DMS79 (cell line): Measurements from ENCODE around the gene SLC2A11.

Source experiments
- DNase-seq: peaks from one replicate; lab custom pipeline; 2025; lab: John Stamatoyannopoulos, UW

The SLC2A11 gene

DNA sequence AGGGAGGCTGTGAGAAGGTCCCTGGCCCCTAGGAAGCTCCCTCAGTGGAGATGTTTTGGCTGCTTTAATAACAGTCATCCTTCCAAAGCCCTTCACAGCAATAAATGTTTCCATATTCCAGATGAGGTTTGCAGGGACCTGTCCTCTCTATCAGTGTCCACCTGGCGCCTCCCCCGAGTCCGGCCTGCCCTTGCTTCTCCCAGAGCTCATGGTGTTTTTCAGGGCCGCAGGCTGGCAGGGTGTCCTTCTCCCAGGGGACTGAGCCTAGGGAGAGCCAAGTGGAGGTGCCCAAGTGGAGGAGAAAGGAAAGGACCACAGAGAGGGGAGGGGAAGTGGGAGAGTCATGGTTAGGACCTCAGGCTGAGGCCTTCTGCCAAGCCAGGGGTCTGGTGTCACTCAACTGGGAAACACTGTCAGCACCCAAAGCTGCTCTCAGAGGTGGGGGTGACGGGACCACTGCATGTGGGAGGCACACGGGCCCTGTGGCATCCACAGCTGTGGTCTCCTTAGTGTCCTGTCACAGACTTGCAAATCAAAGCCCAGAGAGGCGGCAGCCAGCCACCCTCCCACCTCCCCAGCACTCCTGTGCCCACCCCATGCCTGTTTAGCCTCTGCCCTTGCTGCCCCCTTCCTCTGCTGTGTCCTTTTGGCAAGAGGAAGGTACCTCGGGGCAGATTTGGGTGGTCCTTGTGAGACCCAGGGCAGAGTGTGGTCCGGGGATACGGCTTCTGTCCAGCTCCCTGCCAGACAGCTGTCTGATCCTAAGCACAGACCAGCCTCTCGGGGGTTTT is 25.3 kb upstream of the SLC2A11 start:
- no peak for DNase-seq

DNA sequence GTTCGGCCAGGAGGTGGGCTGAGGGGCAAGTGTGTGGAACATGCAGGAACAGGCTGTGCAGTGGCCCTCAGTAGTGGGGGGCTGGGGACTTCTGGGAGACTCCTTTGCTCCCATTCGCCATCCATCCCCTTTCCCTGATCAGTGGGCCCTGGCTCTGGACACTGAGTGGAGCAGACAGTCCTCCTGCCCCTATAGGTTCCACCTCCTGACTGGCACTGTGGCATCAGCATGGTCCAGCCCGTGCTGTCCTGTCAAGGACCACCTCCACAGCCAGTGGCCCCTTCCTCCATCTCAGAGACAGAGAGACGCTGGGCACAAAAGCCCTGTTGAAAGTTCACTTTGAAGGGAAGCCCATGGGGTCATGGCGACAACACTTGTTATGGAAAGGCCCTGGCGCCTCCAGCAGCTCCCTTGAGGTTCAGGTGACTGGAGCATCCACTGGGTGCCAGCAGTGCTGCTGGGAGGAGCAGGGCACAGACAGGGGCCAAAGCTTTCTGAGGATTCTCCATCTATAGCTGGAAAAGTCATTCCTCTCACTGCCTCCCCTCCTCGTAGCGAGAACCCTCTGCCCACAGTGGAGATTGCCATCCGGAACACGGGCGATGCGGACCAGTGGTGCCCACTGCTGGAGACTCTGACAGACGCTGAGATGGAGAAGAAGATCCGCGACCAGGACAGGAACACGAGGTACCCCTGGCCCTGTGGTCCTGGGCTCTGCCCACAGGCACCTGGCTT is 24.5 kb upstream of the SLC2A11 start:
- no peak for DNase-seq

GRCh38 chr22:23833911-23834317 is 23.8 kb upstream of the SLC2A11 start:
- DNase-seq, result no peak

- DNase-seq, result no peak
Observed at GRCh38 chr22:23834406-23834792, 23.3 kb upstream of the SLC2A11 start.

DNA sequence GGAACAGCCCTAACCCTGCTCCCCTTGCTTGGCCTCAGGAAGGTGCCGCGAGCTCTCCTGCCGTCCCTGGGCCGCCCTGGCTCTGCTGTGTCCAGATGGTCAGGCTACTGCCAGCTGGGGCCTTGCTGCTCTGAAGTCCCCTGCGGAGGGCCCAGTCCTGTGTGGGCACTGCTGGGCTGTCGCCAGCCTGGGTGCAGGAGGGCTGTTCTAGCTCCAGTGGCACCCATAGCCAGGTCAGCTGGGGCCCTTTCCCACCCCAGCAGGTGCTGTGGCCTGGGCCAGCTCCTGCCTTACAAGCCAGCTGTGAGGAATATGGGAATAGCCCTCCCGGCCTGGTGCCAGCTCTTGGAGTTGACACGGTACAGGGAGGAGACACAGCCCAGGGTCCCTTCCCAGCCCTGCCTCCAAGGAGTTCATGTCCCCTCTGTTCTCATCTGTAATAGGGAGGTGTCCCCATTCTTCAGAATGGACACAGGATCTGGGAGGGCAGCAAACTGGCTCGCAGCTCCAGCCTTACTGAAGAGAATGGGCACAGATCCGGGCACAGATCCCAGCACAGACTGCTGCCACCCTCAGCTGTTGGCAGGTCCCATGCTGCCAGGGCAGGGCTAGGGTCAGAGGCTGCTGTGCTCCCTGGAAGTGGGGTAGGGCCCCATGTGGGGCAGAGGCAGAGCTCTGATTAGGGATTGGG is 22.7 kb upstream of the SLC2A11 start:
- DNase-seq, result no peak

GRCh38 chr22:23835484-23836144 is 22.1 kb upstream of the SLC2A11 start:
- no peak for DNase-seq

DNA sequence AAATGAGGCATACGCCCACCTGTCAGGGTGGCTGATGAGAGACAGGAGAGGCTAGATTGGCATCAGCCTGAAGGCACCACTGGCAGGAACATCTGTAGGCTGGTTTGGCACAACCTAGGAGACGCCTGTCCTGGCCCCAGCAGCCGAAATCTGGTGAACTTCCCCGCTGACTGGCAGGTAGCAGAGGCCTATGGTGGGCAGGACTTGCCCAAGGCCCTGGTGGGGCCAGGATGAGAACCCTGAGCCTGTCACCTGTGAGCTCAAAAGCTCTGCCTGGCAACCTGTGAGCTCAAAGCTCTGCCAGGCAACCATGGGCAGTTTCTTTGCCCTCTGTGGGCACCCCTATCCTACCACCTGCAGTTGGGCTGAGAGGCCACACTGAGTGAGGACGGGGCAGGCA is 21.4 kb upstream of the SLC2A11 start:
- no peak for DNase-seq

DNA sequence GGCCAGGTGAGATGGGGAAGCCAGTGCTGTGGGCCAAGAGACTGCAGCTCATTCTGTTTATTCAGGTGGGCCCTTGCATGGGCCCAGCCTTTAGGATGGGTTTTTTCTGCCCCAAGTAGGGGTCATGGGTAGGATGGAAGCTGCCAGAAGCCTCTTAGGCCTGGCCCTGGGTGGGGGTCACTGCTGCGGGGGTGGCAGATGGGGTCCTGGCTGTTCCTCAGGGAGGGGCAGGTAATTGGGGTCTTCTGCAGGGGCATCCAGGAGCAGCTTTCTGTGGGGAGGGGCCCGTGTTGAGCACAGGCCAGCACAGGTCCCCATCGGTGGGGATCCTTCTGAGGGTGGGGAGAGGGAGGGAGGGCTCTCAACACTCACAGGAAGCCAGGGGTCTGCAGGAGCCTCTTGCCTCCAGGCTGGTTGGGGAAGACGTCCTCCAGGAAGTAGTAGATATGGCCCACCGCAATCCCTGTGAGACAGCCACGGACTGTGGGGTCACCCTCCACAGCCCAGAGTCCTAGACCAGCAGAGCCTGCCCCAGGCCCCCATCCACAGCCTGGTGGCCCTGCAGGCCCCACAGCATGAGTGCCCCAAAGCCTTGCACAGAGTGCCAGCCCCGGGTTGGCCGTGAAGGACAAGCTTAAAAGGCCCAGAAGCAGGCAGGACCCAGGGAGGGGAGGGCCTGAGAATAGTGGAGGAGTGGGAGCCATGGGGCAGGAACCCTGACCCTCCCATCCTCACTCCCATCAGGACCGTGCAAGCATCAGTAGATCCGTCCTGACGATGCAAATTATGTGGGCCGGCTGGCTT is 20.8 kb upstream of the SLC2A11 start:
- DNase-seq, result no peak

DNA sequence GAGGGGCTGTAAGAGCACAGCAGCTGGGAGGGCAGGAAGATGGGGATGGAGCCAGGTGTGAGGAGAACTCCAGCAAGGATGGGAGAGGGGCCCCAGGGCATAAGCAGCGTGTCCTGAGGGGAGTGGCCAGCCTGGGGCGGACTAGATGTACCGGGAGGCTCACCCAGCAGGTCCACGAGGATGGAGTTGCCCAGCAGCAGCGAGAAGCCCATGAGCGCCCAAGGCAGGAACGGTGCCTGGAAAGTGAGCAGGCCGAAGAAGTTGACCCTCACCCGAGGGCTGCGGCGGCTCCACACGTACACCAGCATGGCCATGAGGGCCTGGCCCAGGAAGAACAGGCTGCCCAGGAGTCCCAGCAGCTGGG is 20.2 kb upstream of the SLC2A11 start:
- no peak for DNase-seq

DNA sequence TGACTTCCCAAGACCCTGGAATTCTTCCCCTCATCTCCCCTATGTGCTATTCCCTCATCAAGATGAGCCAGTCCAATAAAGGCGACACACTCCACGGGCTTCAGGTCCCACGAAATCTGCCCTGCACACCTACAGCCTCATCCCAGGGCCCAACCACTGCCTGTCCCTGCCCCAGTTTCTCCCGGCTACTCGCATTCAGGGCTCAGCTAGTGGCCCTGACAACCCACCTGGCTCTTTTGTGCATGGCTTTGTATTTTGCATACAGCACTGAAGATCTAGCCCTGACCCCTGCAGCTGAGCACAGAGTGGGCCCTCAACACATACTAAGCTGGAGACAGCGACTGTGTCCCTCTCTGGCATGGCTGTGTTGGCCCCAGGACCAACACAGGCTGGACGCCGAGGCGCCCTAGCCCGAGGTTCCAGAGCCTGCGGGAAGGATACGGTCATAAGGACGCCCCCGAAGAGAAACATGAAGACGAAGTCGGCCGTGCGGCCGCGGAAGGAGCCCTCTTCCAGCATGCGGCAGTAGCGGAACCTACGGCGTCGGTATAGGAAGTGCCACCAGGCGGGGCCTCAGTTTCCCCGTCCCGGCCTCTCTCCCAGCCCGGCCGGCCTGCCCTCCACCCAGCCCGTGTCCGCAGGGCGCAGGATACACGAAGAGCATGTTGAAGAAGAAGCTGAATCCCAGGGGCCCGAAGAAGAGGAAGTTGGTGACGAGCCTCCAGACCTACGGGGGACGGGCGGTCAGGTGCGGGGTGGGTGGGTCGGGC is 19.6 kb upstream of the SLC2A11 start:
- peak; percentile 30 for DNase-seq

GRCh38 chr22:23838681-23839468 is 18.8 kb upstream of the SLC2A11 start, which contains the start of gene DERL3:
Gene DERL3, minus strand, starts transcription at chr22:23839006. Its CDS starts 19 bp downstream, at chr22:23838987.
- DNase-seq, result peak; percentile 89

GRCh38 chr22:23840026-23840425 is 17.6 kb upstream of the SLC2A11 start:
- no peak for DNase-seq

GRCh38 chr22:23841292-23841691 is 16.4 kb upstream of the SLC2A11 start:
- DNase-seq, result no peak

GRCh38 chr22:23841736-23842445 is 15.8 kb upstream of the SLC2A11 start:
- DNase-seq, result no peak

DNA sequence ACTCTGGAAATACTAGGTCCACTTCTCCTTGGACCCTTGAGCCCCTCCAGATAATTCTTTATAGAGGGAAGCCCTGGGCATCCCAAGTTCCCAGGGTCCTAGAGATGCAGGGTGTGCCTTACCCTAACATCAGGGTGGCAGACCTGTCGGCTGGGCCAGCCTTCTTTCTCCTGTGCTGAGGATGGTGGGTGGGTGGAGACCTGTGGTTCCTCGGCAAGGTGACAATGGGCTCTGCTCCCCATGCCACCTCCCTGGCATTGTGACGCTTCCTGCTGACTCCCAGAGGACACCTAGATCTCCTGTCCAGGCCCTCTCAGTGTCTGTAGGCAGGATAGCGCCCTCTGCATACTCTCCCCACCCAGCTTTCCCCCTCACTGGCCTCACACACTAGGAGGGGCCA is 15.1 kb upstream of the SLC2A11 start:
- DNase-seq, result no peak

DNA sequence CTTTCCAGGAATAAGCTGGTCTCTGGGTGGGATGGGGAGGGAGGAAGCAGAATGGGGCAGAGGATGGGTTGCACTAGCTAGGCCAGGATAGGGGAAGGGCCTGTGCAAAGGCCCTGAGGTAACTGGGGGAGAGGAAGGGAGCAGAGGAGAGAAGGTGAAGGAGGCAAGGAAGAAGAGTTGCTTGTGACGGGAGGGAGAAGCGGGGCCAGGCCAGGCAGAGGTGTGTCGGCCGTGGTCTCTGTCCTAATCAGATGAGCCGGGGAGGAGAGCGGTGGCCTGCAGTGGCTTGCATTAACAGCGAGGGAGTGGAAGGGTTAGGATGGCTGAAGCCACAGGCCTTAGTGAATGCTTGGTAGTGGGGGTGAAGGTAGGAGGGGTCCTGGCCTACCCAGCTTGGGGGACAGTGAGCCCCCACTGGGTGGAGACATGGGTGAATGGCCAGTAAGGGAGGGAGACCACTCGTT is 12.9 kb upstream of the SLC2A11 start:
- no peak for DNase-seq

- no peak for DNase-seq
Observed at GRCh38 chr22:23845265-23846080, 12.2 kb upstream of the SLC2A11 start.

GRCh38 chr22:23846081-23846469 is 11.6 kb upstream of the SLC2A11 start:
- DNase-seq, result no peak
